Transverse colon (tissue), 4 donors: ENCODE measurements around the gene OR52E2. TPM values are rescaled to one million over a fixed set of nuclear protein-coding genes. Genes with fewer than 3 reads are reported as not detected.

Experiments
- DNase-seq: peaks from one replicate; pipeline ENCODE4 v3.0.0-alpha.2; 2019
- H3K27ac ChIP-seq, 4 donors: fragments of 200-600 bp; sonication (generic); 2 replicates each; pipeline ENCODE4 v1.5.1; 2016 to 2018; ENCODE audit warnings: inconsistent platforms in 4 of 4
- H3K27me3 ChIP-seq: fragments of 200-600 bp; sonication (generic); 2 replicates; pipeline ENCODE4 v1.5.1; 2017; ENCODE audit warnings: inconsistent platforms
- H3K36me3 ChIP-seq, 4 donors: fragments of 200-600 bp; sonication (generic); 2 replicates each; pipeline ENCODE4 v1.5.1; 2017 to 2019; ENCODE audit warnings: inconsistent platforms in 4 of 4
- H3K4me1 ChIP-seq, 4 donors: fragments of 200-600 bp; sonication (generic); 2 replicates each; pipeline ENCODE4 v1.5.1; 2017 to 2020; ENCODE audit warnings: inconsistent platforms in 4 of 4
- H3K4me3 ChIP-seq, 4 donors: fragments of 200-600 bp; sonication (generic); 1 replicate in 1 of 4; 2 replicates in 3 of 4; pipeline versions ENCODE4 v1.5.1 to v1.6.1; 2017 to 2019; ENCODE audit warnings: inconsistent platforms in 4 of 4
- H3K9me3 ChIP-seq, 2 donors: fragments of 200-600 bp; sonication (generic); 2 replicates each; pipeline ENCODE4 v1.5.1; 2017 to 2019; ENCODE audit warnings: inconsistent platforms in 2 of 2
- CTCF ChIP-seq, 5 experiments: fragments of 200-600 bp in 3 of 5; fragments of 450-650 bp in 2 of 5; sonication (generic) in 3 of 5; IDR thresholded peaks; 1 replicate in 2 of 5; 2 replicates in 3 of 5; pipeline ENCODE4 v1.5.1; 2016 to 2017; ENCODE audit warnings: antibody characterized with exemption in 5 of 5, inconsistent platforms in 3 of 5, mild to moderate bottlenecking in 2 of 5, moderate library complexity in 1 of 5
- EP300 ChIP-seq: sonication (generic); formaldehyde crosslinking; IDR thresholded peaks from one replicate; pipeline ENCODE4 v1.6.1; 2017; ENCODE audit warnings: antibody characterized with exemption, low read depth
- POLR2A ChIP-seq: fragments of 450-650 bp; IDR thresholded peaks from one replicate; pipeline ENCODE4 v1.6.1; 2016; ENCODE audit warnings: antibody characterized with exemption, mild to moderate bottlenecking, moderate library complexity
- POLR2AphosphoS5 ChIP-seq, 3 donors: sonication (generic); formaldehyde crosslinking; IDR thresholded peaks; one replicate each; pipeline ENCODE4 v1.6.1; 2016; ENCODE audit warnings: antibody characterized with exemption in 3 of 3
- WGBS, 2 donors: methylation state at CpG; one replicate each; pipeline ENCODE4 v1.1.5; 2018; ENCODE audit warnings: low coverage in 1 of 2; 5-methylcytosine and 5-hydroxymethylcytosine counted together
- in situ Hi-C, 4 donors: fragments of 200-750 bp; cut with MboI; loops; one replicate each; pipeline versions ENCODE4 v1.15.0 to v1.15.1; 2017; ENCODE audit warnings: low sequenced_read_pairs in 3 of 4, low pct_ligation_motif_present in 1 of 4, low pct_unique_long_range_greater_than_20kb in 1 of 4
- intact Hi-C: fragments of 100-400 bp; cut with DNase I; formaldehyde crosslinking; loops from one replicate; pipeline ENCODE4 v1.15.1; 2023; ENCODE audit warnings: low total_unique reads
- total RNA-seq, 4 donors: library from RNA; depleted of rRNA; stranded (reverse); fragments of >200 nt; gene quantifications; one replicate each; pipeline ENCODE4 v1.1.0, GENCODE V29; 2016

OR52E2 gene
- total RNA-seq, 4 donors from 2014 or later = not detected

GRCh38 chr11:5096011-5096410 is 36.6 kb upstream of the OR52E2 start:
- H3K36me3 ChIP-seq = no peaks in the 10 kb centered on the region
- no peak for DNase-seq
- WGBS, 2 donors = 69 to 80% methylated on average over 2 of the region's 2 CpGs
- H3K9me3 ChIP-seq = no peaks in the 10 kb centered on the region
- no peaks in the 10 kb centered on the region for H3K27me3 ChIP-seq
- H3K4me3 ChIP-seq = no peak overlapping the region
- no peak overlapping the region for H3K27ac ChIP-seq
- H3K4me1 ChIP-seq = no peaks in the 10 kb centered on the region
- in situ Hi-C loops (no loop called here), intact Hi-C loops (no loop called here)
- no peak for TF ChIP-seq POLR2AphosphoS5 (IDR thresholded peaks at IDR 0.05)
- TF ChIP-seq EP300 = no peak
- no peak for TF ChIP-seq POLR2A
- TF ChIP-seq CTCF (IDR thresholded peaks at IDR 0.05) = no peak

- TF ChIP-seq POLR2A = no peak
- no peak for TF ChIP-seq CTCF (IDR thresholded peaks at IDR 0.05)
- no peak for TF ChIP-seq POLR2AphosphoS5 (IDR thresholded peaks at IDR 0.05)
- no peak for TF ChIP-seq EP300
- Histone ChIP-seq H3K36me3 (no peaks in the 10 kb centered on the region), H3K4me3 (no peak overlapping the region), H3K27me3 (no peaks in the 10 kb centered on the region), H3K4me1 (no peaks in the 10 kb centered on the region), H3K27ac (no peak overlapping the region), H3K9me3 (no peaks in the 10 kb centered on the region)
- WGBS, 2 donors = 82 to 83% methylated on average over 6 to 8 of the region's 8 CpGs
- intact Hi-C loops = no loop called here
- DNase-seq = no peak
- in situ Hi-C loops = no loop called here
Measured at GRCh38 chr11:5092821-5093585, 33.6 kb upstream of the OR52E2 start.

- in situ Hi-C loops = no loop called here
- 37 to 54% methylated on average over 1 of the region's 1 CpG for WGBS, 2 donors
- intact Hi-C loops = no loop called here
Measured at GRCh38 chr11:5090668-5091067, 31.2 kb upstream of the OR52E2 start.

GRCh38 chr11:5088556-5088955 is 29.1 kb upstream of the OR52E2 start:
- no peak overlapping the region for H3K4me3 ChIP-seq
- no peaks in the 10 kb centered on the region for H3K27me3 ChIP-seq
- no peak for DNase-seq
- intact Hi-C loops (no loop called here), in situ Hi-C loops (no loop called here)
- TF ChIP-seq CTCF (IDR thresholded peaks at IDR 0.05) = no peak
- no peak for TF ChIP-seq EP300
- no peak for TF ChIP-seq POLR2AphosphoS5 (IDR thresholded peaks at IDR 0.05)
- TF ChIP-seq POLR2A = no peak
- H3K4me1 ChIP-seq = no peaks in the 10 kb centered on the region
- H3K27ac ChIP-seq = no peak overlapping the region
- H3K36me3 ChIP-seq = no peaks in the 10 kb centered on the region
- H3K9me3 ChIP-seq = no peaks in the 10 kb centered on the region

More at GRCh38 chr11:5090668-5091067, 31.2 kb upstream of the OR52E2 start:
- H3K27ac ChIP-seq = no peak overlapping the region
- DNase-seq = no peak
- H3K9me3 ChIP-seq = no peaks in the 10 kb centered on the region
- TF ChIP-seq POLR2A = no peak
- TF ChIP-seq EP300 = no peak
- TF ChIP-seq CTCF (IDR thresholded peaks at IDR 0.05) = no peak
- TF ChIP-seq POLR2AphosphoS5 (IDR thresholded peaks at IDR 0.05) = no peak
- H3K27me3 ChIP-seq = no peaks in the 10 kb centered on the region
- no peaks in the 10 kb centered on the region for H3K36me3 ChIP-seq
- H3K4me1 ChIP-seq = no peaks in the 10 kb centered on the region
- H3K4me3 ChIP-seq = no peak overlapping the region
